ENCODE data around the gene MGAT4A. TPM values are rescaled to one million over a fixed set of nuclear protein-coding genes. Genes with fewer than 3 reads are reported as not detected.

MGAT4A gene
- total and polyA plus RNA-seq, 10 of the 15 experiments (the other 5 are each of a cell fraction or from before 2014, with no cell fraction given), result 4.3 to 23.4 (median 13.6) TPM

DNA sequence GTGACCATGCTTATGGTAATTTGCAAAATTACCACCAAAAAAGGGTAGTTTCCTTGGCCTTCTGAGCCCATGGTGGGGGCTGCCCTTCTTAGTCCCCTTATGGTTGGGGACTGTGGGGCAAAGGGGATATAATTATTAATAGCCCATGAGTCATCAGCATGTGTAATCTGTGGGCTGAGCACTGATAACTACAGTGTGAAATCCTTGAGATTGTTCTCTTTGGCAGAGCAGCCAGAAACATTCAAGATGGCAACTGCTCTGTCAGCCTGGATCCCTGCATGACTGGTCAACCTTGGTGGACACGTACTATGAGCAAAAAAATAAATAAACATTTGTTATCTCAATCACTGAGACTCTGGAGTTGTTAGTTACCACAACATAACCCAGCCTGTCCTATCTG is 61.3 kb downstream of the MGAT4A start:
- RAD21 ChIA-PET (ENCODE audit: unreplicated experiment), result no interaction called here
- Histone ChIP-seq H3K9me3 (replicated peaks; ENCODE audit: control insufficient read depth, insufficient read depth, low read length) (no peaks in the 10 kb centered on the region; the same call in 1 of the 3 replicates), H3K4me1 (ENCODE audit: control insufficient read depth, insufficient read depth, low read length) (no peaks in the 10 kb centered on the region), H3K4me3 (no peak overlapping the region), H4K20me1 (ENCODE audit: control insufficient read depth, insufficient read depth) (no peaks in the 10 kb centered on the region), H3K36me3 (ENCODE audit: control insufficient read depth in 2 of 2, insufficient read depth in 2 of 2, low read length in 1 of 2) (no peaks in the 10 kb centered on the region; a peak in 2 of 4 replicates), H2AFZ (ENCODE audit: control insufficient read depth, low read depth, low read length) (no peak overlapping the region), H3K27ac (ENCODE audit: control insufficient read depth, insufficient read depth) (no peak overlapping the region), H3K4me2 (ENCODE audit: control insufficient read depth, insufficient read depth) (no peak overlapping the region), H3K9ac (ENCODE audit: control insufficient read depth, insufficient read depth, low read length) (no peak overlapping the region), H3K27me3 (replicated peaks in 1 of 2; ENCODE audit: control insufficient read depth in 2 of 2, insufficient read depth in 2 of 2, low read length in 1 of 2) (no peaks in the 10 kb centered on the region), H3K79me2 (ENCODE audit: control insufficient read depth, insufficient read depth, low read length) (no peaks in the 10 kb centered on the region)
- BruUV-seq (replicated peaks), result no TSS peak
- WGBS (ENCODE audit: insufficient coverage, insufficient replicate concordance, low lambda C conversion rate, missing lambda C conversion rate), result 0% methylated on average over 1 of the region's 1 CpG
- SMC1A ChIA-PET (ENCODE audit: uncharacterized antibody, unreplicated experiment), result interaction anchor here (1.0 kb wide), 1 partner anchor 80 kb away, joined by 4 read pairs; no protein-coding TSS in a partner anchor
- CTCF ChIA-PET, result no interaction called here
- intact Hi-C loops (cut with micrococcal nuclease; ENCODE audit: unreplicated experiment) (no loop called here), in situ Hi-C loops (cut with MboI) (no loop called here)
- no peak for DNase-seq (ENCODE audit: low read depth, low spot score)
- no peak for FAIRE-seq
- no peak for TF ChIP-seq TCF3 (IDR thresholded peaks at IDR 0.05; ENCODE audit: borderline replicate concordance, insufficient read depth, low read depth, low read length)
- TF ChIP-seq NRF1 (conservative IDR thresholded peaks at IDR 0.05; ENCODE audit: low read depth, low read length), result no peak
- TF ChIP-seq ZNF384 (IDR thresholded peaks at IDR 0.05; ENCODE audit: borderline replicate concordance, low read depth, low read length), result no peak
- no peak for TF ChIP-seq POU2F2 (IDR thresholded peaks at IDR 0.05; ENCODE audit: borderline replicate concordance, low read depth, low read length)
- no peak for TF ChIP-seq YBX1 (IDR thresholded peaks at IDR 0.05)
- TF ChIP-seq RUNX3 (IDR thresholded peaks at IDR 0.05; ENCODE audit: low read length), result no peak
- TF ChIP-seq BMI1 (IDR thresholded peaks at IDR 0.05; ENCODE audit: borderline replicate concordance), result no peak
- no peak for TF ChIP-seq TBL1XR1 (IDR thresholded peaks at IDR 0.05; ENCODE audit: low read depth, low read length)
- TF ChIP-seq POLR2AphosphoS5 (IDR thresholded peaks at IDR 0.05; ENCODE audit: low read length), result no peak
- no peak for TF ChIP-seq CREM (IDR thresholded peaks at IDR 0.05; ENCODE audit: low read depth)
- TF ChIP-seq RAD51 (IDR thresholded peaks at IDR 0.05), result no peak
- TF ChIP-seq DPF2 (IDR thresholded peaks at IDR 0.05), result no peak
- no peak for TF ChIP-seq STAT1 (conservative IDR thresholded peaks at IDR 0.05)
- no peak for TF ChIP-seq RB1 (IDR thresholded peaks at IDR 0.05; ENCODE audit: borderline replicate concordance)
- TF ChIP-seq HDGF (IDR thresholded peaks at IDR 0.05), result no peak
- TF ChIP-seq, protein P1, sequence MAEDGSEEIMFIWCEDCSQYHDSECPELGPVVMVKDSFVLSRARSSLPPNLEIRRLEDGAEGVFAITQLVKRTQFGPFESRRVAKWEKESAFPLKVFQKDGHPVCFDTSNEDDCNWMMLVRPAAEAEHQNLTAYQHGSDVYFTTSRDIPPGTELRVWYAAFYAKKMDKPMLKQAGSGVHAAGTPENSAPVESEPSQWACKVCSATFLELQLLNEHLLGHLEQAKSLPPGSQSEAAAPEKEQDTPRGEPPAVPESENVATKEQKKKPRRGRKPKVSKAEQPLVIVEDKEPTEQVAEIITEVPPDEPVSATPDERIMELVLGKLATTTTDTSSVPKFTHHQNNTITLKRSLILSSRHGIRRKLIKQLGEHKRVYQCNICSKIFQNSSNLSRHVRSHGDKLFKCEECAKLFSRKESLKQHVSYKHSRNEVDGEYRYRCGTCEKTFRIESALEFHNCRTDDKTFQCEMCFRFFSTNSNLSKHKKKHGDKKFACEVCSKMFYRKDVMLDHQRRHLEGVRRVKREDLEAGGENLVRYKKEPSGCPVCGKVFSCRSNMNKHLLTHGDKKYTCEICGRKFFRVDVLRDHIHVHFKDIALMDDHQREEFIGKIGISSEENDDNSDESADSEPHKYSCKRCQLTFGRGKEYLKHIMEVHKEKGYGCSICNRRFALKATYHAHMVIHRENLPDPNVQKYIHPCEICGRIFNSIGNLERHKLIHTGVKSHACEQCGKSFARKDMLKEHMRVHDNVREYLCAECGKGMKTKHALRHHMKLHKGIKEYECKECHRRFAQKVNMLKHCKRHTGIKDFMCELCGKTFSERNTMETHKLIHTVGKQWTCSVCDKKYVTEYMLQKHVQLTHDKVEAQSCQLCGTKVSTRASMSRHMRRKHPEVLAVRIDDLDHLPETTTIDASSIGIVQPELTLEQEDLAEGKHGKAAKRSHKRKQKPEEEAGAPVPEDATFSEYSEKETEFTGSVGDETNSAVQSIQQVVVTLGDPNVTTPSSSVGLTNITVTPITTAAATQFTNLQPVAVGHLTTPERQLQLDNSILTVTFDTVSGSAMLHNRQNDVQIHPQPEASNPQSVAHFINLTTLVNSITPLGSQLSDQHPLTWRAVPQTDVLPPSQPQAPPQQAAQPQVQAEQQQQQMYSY (CRISPR knock-in tag; IDR thresholded peaks at IDR 0.05), result no peak
- TF ChIP-seq ZNF622 (IDR thresholded peaks at IDR 0.05), result no peak
- POLR2A ChIA-PET, result no interaction called here
- ATAC-seq, result no peak; the same call in 2 of the 3 replicates

Data from GM12878 (cell line).